ENCODE measurements around the gene PAX3. TPM values are rescaled to one million over a fixed set of nuclear protein-coding genes. Genes with fewer than 3 reads are reported as not detected.
"Not testable (repeated sequence)": the region's sequence is repeated elsewhere in the genome, so short reads cannot be mapped to it uniquely, and the experiment has no call there.

Gene PAX3
- total RNA-seq, 1 donor from 2014 or later, result not detected

DNA sequence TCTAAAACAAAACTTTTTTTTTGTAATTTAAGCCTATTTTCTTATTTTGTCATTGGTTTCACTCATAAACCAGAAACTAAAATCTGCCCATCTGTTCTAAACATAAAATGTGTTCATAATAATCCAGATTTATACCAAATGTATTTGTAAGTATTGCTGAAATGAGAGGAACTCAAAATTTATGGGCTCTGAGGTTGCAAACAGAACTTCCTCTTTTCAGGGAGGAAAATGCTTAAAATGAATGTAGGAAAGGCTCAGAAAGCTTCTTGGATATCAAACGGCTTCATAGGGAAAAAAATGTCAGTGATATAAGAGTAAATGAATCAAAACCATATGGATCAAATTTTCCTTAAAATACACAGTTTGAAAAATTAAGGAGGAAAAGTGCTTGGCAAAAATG is 83.9 kb downstream of the PAX3 start:
- DNase-seq (ENCODE audit: low spot score), result no peak

DNA sequence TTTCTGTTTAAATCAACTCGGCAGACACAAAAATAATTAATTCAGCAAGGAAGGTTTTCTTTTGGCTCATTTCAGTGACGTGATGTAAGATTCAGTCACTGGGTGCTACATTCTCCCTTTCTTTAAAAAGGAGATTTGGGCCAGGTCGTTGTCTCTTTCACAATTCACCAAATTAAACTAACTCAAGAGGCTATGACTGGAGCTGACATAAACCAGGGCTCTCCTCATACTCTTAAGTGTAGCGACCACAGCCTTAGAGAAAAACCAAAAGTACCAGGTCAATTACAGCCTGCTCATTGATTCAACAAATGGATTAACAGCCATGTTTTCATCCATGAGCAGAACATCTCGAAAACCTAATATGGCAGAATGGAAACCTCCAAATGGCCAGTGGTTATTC is 85.7 kb downstream of the PAX3 start:
- no peak for DNase-seq (ENCODE audit: low spot score)

DNA sequence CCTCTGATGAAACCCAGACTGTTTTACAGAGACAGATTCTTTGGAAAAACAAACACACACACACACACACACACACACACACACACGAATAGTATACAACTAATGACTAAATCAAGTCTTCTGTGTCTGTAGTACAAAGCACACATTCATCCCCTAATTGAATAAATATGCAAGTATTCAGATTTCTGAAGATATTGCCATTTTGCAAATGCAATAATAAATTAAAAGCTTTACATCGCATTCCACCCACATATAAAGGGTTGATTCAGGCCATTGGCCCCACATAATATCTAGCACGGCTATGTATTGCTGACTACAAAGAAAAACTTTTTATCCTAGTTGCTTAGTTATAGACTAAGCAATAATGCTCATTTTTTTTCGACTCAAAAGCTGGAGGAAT is 86.2 kb downstream of the PAX3 start:
- no peak for DNase-seq (ENCODE audit: low spot score)

DNA sequence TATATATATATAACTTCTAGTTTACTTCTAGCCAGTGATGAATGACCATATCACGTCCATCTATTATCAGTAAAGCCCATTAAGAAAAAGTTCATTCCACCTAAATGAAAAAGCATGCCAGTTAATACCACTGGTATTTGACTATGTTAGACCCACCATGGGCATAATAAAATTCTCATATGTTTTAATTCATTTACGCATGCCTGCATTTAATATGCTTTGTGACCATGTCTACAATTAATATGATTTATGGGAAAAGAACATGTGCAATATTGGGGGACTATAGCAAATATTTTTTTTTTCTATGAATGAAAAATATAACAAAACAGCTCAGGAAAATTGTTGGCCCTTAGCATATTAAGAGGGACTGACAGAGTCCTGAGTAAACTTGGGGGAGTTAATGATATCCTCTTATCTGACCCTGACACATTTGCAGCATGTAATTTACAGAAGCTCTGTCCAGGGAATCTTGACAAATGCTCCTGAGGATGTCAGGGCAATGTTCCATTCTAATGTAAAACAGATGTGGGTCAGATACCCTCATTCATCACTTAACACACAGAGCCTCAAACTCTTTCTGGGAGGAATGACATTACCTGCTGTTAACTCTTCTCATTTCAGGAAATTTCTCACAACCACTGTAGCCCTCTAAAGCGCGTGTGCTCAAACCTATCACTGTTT is 90.6 kb downstream of the PAX3 start:
- DNase-seq (ENCODE audit: low spot score), result no peak

DNA sequence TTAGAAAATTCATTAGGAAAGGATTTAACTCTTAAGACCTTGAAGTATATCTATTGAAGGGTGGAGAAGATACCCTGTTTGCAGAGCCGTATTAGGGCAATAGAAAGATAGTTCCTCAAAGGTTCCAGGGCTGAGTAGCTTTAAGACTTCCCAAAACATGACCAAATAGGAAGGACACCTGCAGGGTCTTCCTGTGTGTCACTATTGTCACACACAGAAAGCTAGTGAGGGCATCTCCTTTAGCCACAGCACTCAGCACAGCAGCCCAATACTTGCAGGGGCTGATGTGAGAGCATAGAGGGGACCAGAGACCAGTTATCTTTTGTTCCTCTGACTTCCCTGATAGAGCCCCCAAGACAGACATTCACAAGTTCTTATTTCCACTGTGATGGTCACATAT is 93.7 kb downstream of the PAX3 start:
- DNase-seq (ENCODE audit: low spot score), result no peak

DNA sequence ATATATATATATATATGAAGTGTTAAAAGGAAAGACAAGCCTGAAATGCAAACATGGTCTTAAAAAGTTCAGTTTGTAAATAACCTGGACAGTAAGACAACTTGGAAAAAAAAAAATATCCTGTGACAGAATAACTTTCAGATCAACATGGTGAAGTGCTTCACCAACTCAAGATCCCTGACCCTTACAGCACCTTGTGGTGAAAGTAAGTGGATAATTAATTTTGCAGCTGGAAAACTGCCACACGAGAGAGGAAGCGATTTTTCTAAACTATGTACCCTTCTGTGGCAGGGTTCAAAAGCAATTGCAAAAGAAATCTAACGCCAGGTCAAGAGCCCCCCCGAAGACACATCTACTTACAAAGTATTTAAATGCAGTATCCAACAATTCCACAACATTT is 95.8 kb downstream of the PAX3 start:
- no peak for DNase-seq (ENCODE audit: low spot score)

DNA sequence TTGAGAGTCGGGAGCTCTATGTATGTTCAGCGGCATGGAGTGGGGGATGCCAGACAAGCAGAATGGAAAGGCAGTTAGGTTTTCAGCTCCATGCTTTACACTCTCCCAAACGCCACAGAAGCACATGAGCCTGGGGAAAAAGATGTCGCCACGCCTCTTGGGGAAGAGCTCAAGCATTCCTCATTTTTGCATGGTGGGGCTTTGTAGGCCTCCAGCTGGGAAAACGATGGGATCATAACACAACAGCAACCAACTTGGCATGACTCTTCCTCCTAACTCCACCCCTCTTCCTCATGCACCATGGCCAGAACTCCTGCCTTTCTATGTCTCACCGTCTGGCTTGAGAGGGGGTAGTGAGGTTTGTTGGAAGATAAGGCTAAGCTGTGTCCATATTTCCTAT is 102.6 kb downstream of the PAX3 start:
- no peak for DNase-seq (ENCODE audit: low spot score)

DNA sequence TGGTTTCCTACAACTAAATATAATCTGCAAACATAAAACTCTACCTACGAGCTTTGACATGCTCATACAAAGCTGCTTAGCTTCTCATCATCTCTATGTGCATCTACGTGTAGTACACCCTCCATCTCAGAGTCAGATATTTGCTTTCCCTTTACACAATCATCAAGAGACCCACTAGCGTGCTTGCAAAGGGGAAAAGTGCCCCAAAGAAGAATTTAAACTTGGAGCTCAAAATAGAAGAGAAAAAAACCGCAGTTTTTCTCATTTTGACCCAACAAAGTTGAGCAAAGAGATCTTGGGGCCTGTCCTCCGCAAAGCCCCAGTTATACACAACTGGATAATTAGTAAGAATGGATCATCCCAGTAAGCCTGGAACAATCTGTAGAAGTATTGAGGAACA is 104.1 kb downstream of the PAX3 start:
- no peak for DNase-seq (ENCODE audit: low spot score)

DNA sequence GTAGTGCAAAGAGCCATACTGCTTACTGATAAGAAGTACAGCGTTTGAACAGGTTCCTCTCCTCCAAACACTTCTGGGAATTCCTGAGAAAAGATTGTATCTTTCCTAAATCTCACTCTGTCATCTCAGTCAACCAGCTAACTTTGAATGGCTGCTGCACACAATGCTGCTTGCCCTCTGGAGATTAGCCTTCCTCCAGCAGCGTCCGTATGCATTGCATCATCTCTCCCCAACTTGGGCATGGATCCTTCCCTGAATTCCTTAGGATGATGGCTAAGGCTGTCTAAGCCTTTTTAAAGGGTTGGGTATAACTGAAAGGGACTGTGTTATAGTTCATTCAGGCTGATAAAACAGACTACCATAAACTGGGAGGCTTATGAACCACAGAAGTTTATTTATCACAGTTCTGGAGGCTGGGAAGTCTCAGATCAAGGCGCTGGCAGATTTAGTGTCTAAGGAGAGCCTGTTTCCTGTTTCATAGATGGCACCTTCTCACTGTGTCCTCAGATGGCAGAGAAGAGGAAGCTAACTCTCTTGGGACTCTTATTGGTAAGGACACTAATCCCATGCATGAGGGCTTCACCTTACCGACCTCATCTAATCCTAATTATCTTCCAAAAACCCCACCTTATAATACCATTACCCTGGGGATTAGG is 105.3 kb downstream of the PAX3 start:
- DNase-seq (ENCODE audit: low spot score), result no peak

DNA sequence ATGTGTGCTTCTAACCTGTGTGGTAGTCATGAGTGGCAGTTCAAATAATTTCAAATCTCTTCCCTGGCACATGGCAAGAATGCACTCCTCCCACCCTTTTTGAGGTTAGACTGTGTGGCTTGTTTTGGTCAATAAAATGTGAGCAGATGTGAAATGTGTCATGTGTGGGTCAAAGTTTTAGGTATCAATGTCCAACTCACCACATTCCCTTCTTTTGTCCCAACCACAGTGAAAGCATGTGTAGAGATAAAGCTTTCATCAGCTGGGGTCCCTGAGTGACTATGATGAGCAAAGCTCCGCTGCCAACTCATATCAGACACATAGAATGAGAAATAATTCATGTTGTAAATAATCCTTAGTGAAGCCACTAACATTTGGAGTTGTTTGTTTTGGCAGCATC is 118.2 kb downstream of the PAX3 start:
- no peak for DNase-seq (ENCODE audit: low spot score)

DNA sequence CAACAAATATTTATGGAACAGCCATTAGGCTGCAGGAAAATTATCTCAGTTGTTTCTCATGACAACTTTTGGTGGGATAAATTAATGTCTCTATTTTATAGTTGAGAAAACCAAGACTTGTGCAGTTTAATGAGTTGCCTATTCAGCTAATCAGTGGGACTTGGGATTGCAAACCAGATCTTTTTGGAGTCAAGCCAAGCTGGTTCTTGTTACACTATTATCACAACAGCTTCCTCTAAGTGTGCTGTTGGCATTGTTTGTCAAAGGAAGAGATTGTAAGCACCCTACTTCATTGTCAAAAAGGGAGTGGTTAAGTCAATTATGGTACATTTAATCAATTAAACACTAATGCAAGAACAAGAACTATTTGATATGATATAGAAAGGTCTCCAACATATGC is 119.2 kb downstream of the PAX3 start:
- no peak for DNase-seq (ENCODE audit: low spot score)

DNA sequence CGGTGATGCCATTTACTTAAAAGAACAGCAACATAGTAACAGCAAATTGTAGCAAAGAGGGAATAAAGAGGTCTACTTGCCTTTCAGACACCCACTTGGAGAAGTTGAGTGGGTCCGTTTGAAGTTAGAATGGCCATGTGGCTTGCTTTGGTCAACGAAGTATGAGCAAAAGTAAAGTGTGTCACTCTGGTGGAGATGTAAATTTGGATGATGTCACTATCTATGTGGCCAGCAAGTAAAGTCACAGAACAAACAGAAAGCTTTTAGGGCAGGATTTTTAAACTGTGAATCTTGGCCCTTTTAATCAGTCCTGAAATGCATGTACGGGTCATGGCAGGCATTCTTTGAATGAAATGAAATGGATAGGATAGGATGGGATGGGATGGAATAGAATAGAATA is 120.3 kb downstream of the PAX3 start:
- no peak for DNase-seq (ENCODE audit: low spot score)

DNA sequence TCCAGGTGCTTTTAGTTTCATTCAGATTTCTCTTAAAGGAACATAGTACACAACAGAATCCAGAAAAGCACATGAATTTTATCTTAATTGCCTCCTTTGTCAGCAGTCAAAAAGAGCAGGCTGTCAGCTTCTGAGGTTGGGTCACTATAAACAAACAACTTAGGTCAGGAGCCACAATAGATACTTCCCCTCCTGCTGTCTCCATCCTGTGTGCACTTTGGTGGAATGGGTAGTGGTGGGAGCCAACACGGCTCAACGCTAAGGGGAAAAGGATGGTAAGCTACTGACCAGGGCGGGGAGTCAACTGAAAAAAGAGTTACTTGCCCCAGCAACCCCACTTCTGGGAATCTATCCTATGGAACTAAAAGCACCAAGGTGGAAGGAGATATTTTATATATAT is 121.9 kb downstream of the PAX3 start:
- DNase-seq (ENCODE audit: low spot score), result no peak

DNA sequence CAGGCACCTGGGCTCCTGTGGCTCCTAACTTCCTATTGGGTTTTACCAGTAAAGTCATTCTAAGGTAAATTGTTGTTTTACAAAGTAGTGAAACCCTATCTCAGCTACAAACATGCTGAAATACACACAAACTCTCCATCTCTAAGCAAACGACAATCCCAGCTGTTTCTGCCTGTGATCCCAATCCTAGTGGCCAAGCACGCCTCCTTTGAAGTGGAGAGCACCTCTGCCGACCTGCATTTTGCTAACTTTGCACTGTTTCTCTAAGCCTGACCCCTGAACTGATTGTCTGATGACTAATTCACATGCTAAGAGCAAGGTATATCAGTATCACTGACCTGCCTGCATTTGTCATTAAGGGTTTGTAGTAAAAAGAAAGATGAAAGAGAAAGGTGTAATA is 124.3 kb downstream of the PAX3 start:
- no peak for DNase-seq (ENCODE audit: low spot score)

DNA sequence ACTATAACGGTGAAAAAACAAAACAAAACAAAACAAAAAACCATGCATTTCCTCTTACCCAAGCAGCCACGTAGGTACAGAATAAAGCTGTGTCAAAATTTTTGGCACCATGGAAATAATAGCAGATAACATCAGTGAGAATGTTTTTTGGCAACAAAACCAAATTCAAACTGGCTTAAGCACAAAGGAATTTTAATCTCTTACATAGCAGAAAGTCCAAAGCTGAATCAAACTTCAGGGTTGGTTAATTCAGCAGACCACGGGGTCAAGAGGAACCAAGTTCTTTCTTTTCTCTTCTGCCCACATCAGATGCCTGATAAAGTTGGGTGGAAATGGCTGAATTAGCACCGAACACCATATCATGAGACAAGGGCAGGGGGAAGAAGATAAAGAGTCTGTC is 129.5 kb downstream of the PAX3 start:
- no peak for DNase-seq (ENCODE audit: low spot score)

DNA sequence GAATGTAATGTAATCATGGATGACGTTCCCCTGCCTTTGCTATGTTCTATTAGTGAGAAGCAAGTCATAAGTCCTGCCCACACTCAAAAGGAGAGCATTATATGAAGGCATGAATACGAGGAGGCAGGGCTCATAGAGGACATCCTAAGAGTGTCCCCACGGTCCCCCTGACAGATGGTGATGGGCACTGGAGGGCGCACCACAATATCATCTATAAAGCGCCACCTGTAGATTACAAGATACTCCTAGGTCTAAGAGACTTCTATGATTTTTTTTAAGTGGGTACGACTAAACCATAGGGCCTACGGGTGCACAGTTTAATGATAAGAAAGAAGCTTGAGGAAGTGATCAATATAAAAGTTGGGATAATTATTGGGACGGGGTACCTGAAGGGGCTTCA is 131.0 kb downstream of the PAX3 start:
- no peak for DNase-seq (ENCODE audit: low spot score)

DNA sequence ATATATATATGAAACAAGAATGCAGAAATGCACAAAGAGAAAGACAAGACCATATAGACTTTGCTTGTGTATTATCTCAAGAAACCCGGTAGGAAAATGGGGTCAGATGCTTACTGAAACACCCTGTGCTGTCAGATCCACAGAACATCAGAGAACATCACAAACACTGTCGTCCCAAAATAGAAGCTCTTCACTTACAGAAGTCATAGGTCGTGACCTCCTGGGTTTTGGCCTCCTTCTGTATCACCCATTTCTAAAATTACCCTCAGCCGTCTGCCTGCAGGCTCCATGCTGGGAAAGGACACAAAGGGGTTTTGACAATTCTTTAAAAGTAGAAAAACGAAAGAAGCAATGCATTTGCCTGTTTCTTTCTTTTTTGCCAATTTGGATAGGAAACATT is 137.9 kb downstream of the PAX3 start:
- DNase-seq (ENCODE audit: low spot score), result no peak

DNA sequence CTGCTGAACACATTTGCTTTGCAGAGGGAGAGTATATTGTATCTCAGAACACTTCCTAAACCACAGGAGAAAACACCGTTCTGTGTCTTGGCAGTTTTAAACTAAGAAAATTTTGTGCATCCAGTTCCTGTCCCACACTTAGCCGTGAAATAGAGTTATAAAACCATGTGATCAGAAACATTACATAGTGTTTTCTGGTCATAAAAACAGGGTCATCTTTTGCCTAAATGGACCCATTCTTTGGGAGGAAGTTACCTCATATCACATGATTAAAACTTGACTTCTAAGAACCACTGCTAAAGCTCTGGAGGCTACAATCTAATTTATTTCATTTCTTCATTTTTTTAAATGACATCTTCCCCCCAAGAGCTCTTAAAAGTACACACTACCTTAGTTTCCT is 138.7 kb downstream of the PAX3 start:
- DNase-seq (ENCODE audit: low spot score), result no peak

DNA sequence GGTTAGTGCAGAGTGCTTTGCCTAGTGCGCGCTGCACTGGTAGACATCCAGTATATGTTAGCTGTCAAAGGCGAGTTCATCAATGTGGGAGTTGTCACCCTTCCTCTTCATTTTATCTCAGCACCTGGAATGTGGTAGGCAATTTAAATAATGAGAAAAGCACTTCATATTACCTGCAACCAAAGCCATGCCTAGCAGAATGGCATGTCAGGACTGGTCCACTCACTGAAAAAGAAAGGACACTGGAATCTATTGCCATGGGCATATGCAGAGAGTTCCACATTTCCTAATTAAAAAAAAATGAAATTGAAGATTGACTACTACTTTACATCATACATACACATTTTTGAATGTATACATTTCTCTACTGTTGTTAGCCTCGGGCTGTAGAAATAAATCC is 139.6 kb downstream of the PAX3 start:
- DNase-seq (ENCODE audit: low spot score), result no peak

DNA sequence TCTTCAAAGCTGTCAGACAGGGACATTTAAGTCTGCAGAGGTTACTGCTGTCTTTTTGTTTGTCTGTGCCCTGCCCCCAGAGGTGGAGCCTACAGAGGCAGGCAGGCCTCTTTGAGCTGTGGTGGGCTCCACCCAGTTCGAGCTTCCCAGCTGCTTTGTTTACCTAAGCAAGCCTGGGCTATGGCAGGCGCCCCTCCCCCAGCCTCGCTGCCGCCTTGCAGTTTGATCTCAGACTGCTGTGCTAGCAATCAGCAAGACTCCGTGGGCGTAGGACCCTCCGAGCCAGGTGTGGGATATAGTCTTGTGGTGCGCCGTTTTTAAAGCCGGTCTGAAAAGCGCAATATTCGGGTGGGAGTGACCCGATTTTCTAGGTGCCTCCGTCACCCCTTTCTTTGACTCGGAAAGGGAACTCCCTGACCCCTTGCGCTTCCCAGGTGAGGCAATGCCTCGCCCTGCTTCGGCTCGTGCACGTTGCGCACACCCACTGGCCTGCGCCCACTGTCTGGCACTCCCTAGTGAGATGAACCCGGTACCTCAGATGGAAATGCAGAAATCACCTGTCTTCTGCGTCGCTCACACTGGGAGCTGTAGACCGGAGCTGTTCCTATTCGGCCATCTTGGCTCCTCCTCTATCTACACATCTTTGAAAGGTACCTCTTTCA is 143.7 kb downstream of the PAX3 start:
- DNase-seq (ENCODE audit: low spot score), result not testable (repeated sequence)
